OCI-LY7 (cell line): ENCODE measurements around the gene B3GALNT1. TPM values are rescaled to one million over a fixed set of nuclear protein-coding genes. Genes with fewer than 3 reads are reported as not detected.
"Not testable (repeated sequence)": the region's sequence is repeated elsewhere in the genome, so short reads cannot be mapped to it uniquely, and the experiment has no call there.

Experiments
- BruUV-seq: library from RNA; stranded (reverse); fragments of 400-500 nt; replicated peaks from 2 replicates; lab custom pipeline; 2021; lab: Mats Ljungman, UMichigan
- CTCF ChIA-PET: fragments of 300-600 bp; sonication (Branson Sonifier 250); formaldehyde crosslinking; loops from one replicate; lab custom pipeline; 2022; ENCODE audit warnings: antibody characterized with exemption; ENCODE audit not compliant: unreplicated experiment; lab: Charles Lee
- POLR2A ChIA-PET: fragments of 300-600 bp; sonication (Branson Sonifier 250); formaldehyde crosslinking; loops from one replicate; lab custom pipeline; 2022; ENCODE audit warnings: antibody characterized with exemption; lab: Charles Lee
- DNase-seq: peaks from one replicate; pipeline ENCODE4 v3.0.0-alpha.2; 2015; ENCODE audit warnings: low spot score
- H2AFZ ChIP-seq: fragments of 200-600 bp; sonication (generic), shearing (Covaris generic); 2 replicates; pipeline ENCODE4 v1.6.1; 2014; ENCODE audit warnings: mild to moderate bottlenecking, antibody characterized with exemption, low read length, moderate library complexity
- H3K27ac ChIP-seq: fragments of 200-600 bp; sonication (generic); 2 replicates; pipeline ENCODE4 v1.5.1; 2014; ENCODE audit warnings: mixed run types, low read depth, mild to moderate bottlenecking, moderate library complexity, low read length, inconsistent platforms; ENCODE audit not compliant: poor library complexity, severe bottlenecking
- H3K36me3 ChIP-seq: fragments of 200-600 bp; sonication (generic); 2 replicates; pipeline ENCODE4 v1.6.1; 2014; ENCODE audit warnings: mild to moderate bottlenecking, antibody characterized with exemption, low read length, moderate library complexity, mixed read lengths; ENCODE audit not compliant: insufficient read depth
- H3K4me1 ChIP-seq: fragments of 200-600 bp; sonication (generic); 2 replicates; pipeline ENCODE4 v1.5.1; 2014; ENCODE audit warnings: mild to moderate bottlenecking, low read length; ENCODE audit not compliant: insufficient read depth, poor library complexity, severe bottlenecking
- H3K4me2 ChIP-seq: fragments of 200-600 bp; sonication (generic); 2 replicates; pipeline ENCODE4 v1.6.1; 2014; ENCODE audit warnings: mild to moderate bottlenecking, low read length
- H3K4me3 ChIP-seq: fragments of 200-600 bp; sonication (generic); 2 replicates; pipeline ENCODE4 v1.5.1; 2014; ENCODE audit warnings: mild to moderate bottlenecking, low read depth, low read length; ENCODE audit not compliant: poor library complexity, severe bottlenecking
- H3K79me2 ChIP-seq: fragments of 200-600 bp; sonication (generic); 2 replicates; pipeline ENCODE4 v1.6.1; 2016; ENCODE audit warnings: low read depth, mild to moderate bottlenecking, low read length, moderate library complexity, mixed read lengths; ENCODE audit not compliant: insufficient read depth
- H3K9me2 ChIP-seq: fragments of 200-600 bp; sonication (generic); 2 replicates; pipeline ENCODE4 v1.6.1; 2016; ENCODE audit warnings: mild to moderate bottlenecking, low read length, mixed read lengths; ENCODE audit not compliant: insufficient read depth
- H3K9me3 ChIP-seq: fragments of 200-600 bp; sonication (generic); 2 replicates; pipeline ENCODE4 v1.6.1; 2014; ENCODE audit warnings: mild to moderate bottlenecking, mixed run types, low read length, mixed read lengths
- H4K20me1 ChIP-seq: fragments of 200-600 bp; sonication (generic); 2 replicates; pipeline ENCODE4 v1.6.1; 2014; ENCODE audit warnings: mild to moderate bottlenecking, antibody characterized with exemption, low read length, moderate library complexity, mixed read lengths; ENCODE audit not compliant: insufficient read depth
- intact Hi-C: fragments of 100-400 bp; cut with micrococcal nuclease; formaldehyde crosslinking; loops from one replicate; pipeline ENCODE4 v1.10.0; 2022; ENCODE audit not compliant: unreplicated experiment
- total RNA-seq, 2 experiments: library from RNA; depleted of rRNA in 1 of 2; stranded (reverse); fragments of >200 nt in 1 of 2; shearing (Covaris generic) in 1 of 2; gene quantifications; 2 replicates each; pipeline ENCODE4 v1.2.3, GENCODE V29; 2014 to 2022
- TF ChIP-seq, protein P1 (sequence below): fragments of 200-600 bp; sonication (generic); conservative IDR thresholded peaks from 2 replicates; pipeline ENCODE4 v1.5.1; 2014; ENCODE audit warnings: mild to moderate bottlenecking, antibody characterized with exemption, low read length, moderate library complexity, mixed read lengths

Gene B3GALNT1
- total RNA-seq, 2 experiments from 2014 or later, result not detected

DNA sequence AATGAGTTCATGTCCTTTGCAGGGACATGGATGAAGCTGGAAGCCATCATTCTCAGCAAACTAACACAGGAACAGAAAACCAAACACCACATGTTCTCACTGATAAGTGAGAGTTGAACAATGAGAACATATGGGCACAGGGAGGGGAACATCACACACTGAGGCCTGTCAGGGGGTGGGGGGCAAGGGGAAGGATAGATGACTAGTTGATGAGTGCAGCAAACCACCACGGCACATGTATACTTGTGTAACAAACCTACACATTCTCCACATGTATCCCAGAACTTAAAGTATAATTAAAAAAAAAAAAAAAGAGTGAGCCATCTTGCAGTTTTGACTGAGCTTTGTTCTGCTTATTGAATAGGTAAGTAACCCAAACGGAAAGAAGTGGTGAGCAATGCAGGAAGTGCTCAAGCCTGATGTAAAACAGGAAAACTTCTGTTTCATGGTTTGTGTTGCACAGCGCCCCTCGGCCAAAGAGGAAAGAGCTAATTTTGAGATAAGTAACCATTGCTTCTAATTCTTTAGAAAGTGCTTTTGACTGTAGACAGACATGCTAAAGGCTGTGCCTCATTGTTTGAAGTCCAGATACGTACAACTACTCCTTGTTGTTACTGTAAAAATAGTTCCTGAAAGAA is 70.1 kb downstream of the B3GALNT1 start:
- H3K9me2 ChIP-seq, H3K36me3 ChIP-seq, H3K9me3 ChIP-seq, BruUV-seq, H4K20me1 ChIP-seq, H3K79me2 ChIP-seq, intact Hi-C loops: not testable (repeated sequence)
- Histone ChIP-seq H3K4me2 (peak overlapping the region; percentile 61), H3K27ac (peak overlapping the region; percentile 70), H3K4me3 (peak overlapping the region; percentile 46), H2AFZ (peak overlapping the region; percentile 89), H3K4me1 (peaks cover 18% of the 10 kb centered on the region)
- POLR2A ChIA-PET, result interaction anchor here (0.7 to 1.7 kb wide), 10 partner anchors 10 to 62 kb away, joined by 3 to 8 read pairs (median 5); no protein-coding TSS in a partner anchor
- CTCF ChIA-PET, result interaction anchor here (0.7 kb wide), 1 partner anchor 17 kb away, joined by 3 read pairs; no protein-coding TSS in a partner anchor
- TF ChIP-seq, protein P1, sequence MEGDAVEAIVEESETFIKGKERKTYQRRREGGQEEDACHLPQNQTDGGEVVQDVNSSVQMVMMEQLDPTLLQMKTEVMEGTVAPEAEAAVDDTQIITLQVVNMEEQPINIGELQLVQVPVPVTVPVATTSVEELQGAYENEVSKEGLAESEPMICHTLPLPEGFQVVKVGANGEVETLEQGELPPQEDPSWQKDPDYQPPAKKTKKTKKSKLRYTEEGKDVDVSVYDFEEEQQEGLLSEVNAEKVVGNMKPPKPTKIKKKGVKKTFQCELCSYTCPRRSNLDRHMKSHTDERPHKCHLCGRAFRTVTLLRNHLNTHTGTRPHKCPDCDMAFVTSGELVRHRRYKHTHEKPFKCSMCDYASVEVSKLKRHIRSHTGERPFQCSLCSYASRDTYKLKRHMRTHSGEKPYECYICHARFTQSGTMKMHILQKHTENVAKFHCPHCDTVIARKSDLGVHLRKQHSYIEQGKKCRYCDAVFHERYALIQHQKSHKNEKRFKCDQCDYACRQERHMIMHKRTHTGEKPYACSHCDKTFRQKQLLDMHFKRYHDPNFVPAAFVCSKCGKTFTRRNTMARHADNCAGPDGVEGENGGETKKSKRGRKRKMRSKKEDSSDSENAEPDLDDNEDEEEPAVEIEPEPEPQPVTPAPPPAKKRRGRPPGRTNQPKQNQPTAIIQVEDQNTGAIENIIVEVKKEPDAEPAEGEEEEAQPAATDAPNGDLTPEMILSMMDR, result peak; percentile 63
- peak; percentile 72 for DNase-seq

Other genes with a start within 250 kb of the B3GALNT1 start
- 30.0 and 36.1 TPM in 2 replicates for gene NMD3, start 116.0 kb upstream of the B3GALNT1 start, total RNA-seq (2014; rRNA removed; shearing (Covaris generic))
- gene NMD3, start 116.0 kb upstream of the B3GALNT1 start, total RNA-seq (2022), result 53.1 and 55.2 TPM in 2 replicates